HG03442 (cell line): Measurements from ENCODE around the gene ASB1.
"Not testable (repeated sequence)": the region's sequence is repeated elsewhere in the genome, so short reads cannot be mapped to it uniquely, and the experiment has no call there.

ENCODE experiments used
- ATAC-seq: cut with Tn5 transposase; IDR thresholded peaks from one replicate; pipeline ENCODE4 v1.9.1; 2021; ENCODE audit warnings: mild to moderate bottlenecking, moderate library complexity; ENCODE audit not compliant: unreplicated experiment

The ASB1 gene

DNA sequence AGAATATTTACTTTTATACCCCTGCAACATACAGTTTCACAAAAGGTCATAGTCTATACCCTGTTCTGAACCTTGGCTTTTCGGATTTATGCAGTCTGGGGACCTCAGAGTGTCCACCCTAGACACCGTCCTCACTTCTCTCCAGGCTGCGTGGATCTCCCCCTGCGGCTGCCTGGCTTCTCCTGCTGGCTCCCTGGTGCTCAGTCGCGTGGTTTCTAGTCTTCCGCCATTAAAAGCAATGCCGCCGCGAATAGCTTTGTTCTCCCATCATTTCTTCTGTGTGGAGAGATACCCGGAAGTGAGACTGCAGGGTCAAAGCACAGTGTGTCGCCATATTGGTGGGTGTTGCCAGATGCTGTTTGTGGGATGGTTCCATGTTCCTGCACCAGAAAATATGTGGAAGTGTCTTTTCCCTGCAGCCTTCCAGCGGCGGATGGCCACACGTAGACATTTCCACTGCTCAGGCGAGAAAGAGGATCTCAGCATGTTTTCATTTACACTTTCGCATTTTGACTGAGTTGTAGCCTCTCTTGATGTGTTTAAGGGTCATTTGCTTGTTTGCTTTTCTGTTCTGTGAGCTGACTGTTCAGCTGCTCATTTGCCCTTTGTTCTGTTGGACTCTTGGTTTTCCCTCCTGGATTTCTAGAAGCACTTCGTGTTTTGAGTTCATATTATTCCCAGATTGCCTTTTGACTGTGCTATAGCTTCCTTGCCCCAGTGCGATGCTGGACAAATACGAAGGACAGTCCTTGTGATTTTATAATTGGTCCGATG, 22.9 kb upstream of the ASB1 start:
- no peak for ATAC-seq

DNA sequence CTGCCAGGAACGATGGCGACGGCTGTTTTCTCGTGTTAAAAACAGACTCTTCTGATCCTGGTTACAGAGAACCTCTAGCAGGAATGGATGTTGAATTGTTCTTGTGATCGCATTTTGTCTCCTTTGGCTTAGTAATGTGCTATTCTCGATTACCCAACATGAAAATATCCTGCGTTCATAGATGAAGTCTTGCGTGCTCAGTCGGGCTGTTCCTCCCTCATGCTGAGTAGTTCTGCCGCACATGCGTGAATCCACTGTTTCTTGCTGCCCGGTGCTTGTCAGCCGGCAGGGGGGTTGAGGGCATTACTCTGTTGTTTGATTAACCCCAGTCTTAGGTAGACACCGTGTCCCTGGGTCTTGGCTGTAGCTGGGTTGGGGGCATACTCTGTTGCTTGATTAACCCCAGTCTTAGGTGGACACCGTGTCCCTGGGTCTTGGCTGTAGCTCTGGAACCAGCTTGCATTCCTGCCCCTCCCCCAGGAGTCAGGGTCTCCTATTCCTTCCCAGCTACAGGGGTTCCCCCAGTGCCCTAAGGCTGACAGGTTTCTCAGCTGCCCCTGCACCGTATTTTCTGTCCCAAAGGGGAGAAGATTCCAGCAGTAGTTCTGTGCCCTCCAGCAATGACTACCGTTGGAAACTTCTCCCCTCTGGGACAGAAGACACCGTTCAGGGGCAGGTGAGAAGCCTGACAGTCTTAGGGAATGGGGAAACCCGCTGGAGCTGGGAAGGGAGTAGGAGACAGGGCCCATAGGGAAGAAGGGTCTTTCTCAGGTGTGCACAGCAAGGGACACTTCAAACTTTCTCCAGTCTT, 22.1 kb upstream of the ASB1 start:
- no peak for ATAC-seq

DNA sequence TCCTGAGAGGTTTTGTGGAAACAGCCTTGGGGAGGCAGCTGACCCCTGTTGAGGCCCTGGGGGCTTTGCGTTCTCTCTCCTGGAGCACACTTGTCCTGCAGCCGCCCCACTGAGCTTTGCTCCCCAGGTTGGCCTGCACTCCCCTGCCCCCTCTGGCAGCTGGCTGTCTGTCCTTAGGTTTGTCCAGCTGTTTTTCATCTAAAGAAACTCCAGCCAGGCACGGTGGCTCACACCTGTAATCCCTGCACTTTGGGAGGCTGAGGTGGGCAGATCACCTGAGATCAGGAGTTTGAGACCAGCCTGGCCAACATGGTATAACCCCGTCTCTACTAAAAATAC, 21.5 kb upstream of the ASB1 start:
- ATAC-seq: not testable (repeated sequence)

DNA sequence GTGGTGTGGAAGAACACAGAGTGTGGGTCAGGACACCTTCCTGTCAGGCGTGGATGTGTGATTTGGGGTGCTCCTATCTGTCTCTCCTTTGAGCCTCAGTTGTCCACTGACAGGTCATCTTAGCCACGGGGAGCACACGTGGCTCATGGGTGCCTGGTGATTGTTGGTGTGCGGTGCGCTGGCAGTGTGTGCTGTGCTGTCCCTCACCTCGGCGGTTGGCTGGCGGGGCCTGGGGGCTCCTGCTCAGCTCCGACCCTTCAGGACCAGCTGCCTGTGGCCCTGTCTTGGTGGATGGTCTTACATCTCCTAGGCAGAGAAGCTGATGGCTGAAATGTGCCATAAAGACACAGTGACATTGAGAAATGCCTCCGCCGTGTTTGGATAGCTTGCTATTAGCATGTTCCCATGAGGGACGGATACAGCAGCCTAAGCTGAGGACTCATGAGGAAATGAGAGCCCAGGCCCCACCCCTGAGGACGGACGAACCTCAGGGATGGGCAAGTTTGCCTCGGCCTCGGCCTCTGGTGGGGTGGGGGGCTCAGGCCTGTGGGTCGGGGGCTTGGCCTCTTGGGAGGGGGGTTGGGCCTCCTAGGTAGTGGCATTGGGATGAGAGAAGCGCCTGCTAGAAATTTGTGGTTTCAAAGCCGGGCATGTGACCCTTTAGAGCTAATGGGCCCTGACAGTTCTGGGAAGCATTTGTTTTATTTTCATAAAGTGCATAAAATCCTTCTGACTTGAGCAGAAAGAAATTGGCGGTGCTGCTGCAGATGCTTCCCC, 20.3 kb upstream of the ASB1 start:
- ATAC-seq: no peak

DNA sequence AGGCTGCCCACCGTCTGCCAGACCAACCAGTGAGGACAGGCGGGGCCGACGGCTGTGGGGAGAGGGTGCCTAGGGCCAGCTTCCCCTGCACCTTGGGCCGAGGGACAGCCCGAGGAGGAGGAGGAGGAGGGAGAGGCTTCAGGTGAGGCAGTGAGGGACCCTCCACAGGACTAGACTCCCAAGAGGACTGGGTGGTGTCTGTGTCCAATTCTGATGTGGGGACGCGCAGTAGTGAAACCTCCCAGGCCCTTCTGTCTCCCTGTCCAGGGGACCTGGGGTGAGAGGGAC, 19.8 kb upstream of the ASB1 start:
- ATAC-seq: no peak

DNA sequence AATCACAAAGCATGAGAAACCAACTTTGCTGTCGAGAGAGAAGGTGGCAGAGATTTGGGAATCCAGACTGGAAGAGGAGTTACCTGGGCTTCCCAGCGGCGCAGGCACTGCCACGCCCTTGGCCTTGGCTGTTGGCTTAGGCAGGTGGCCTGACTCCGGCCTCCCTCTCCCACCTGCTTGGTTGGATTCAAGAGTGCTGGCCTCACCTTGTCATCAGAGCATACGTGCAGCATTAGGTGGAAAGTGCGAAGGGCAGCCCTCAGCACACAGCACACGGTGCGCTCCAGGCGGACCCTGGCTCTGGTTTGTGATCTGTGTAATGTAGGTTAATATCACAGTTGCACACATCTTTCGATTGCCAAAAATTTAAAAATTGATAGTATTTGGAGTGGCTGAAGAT, 19.2 kb upstream of the ASB1 start:
- no peak for ATAC-seq

DNA sequence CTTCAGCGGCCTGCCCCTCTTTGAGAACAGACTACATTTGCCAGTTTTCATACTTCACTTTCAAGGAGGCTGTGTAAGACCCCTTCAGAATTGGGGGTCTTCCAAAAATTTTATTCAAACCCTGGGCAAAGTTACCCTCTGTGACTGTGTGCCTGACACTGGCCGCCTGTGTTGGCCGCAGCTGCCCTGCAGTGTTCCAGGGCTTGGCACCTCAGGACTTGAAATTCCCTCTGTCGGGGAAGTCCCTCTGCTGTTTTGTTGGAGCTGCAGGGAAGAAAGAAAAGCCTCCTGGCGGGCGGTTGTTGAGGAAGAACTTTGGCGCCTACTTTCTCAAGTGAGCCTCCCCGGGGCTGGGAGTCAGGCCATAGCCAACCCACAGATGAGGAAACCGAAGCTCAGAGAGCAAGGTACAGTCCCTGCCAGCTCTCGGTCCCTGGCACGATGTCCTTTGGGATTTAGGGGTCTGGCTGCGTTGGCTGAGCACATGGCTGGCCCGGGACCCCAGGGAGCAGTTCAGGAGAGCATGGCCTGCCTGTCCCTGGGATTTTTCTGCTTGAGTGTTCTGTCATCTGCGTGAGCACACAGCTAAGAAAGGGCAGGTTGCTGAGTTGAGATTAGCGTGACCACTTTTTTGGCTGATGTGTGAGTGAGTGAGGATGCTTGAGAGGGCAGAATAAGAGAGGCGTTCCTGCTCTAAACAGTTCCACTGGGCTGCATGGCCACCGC, 17.9 kb upstream of the ASB1 start:
- no peak for ATAC-seq

DNA sequence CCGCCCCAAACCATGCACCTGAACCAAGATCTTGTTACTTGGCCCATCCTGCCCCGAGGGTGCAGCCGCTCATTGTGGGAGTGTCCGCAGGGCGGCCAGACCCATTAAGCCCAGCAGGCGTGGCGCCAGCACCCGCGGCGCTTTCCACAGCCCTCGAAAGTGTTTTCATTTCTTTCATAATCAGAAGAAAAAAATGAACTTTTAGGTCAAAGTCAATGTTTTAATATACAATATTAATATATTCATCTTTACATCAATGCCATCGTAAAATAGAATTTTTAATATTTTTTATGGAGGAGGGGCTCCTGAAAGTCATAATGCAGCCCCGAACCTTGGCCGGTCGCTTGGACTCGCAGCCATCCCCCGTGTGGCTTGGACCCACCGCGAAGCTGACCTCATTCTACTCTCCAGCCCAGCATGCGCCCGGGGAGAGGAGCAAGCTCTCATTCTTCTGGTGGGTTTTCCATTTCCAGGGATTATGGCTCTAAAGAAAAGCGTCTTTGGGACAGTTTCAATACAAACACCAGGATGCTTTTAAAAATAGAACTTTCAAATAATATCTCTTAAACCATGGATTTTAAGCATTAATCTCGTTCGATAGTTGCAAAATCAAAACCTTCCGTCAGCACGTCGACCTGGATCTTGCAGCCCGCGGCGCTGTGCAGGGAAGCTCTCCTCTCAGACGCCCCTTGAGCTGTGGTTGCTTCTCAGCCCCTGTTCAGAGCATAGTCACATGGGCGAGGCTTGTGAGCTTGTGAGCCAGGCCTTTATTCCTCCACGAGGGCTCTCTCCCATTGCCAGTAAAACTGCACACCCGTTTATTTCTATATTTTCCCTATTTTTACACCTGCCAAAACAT, 17.2 kb upstream of the ASB1 start:
- no peak for ATAC-seq

DNA sequence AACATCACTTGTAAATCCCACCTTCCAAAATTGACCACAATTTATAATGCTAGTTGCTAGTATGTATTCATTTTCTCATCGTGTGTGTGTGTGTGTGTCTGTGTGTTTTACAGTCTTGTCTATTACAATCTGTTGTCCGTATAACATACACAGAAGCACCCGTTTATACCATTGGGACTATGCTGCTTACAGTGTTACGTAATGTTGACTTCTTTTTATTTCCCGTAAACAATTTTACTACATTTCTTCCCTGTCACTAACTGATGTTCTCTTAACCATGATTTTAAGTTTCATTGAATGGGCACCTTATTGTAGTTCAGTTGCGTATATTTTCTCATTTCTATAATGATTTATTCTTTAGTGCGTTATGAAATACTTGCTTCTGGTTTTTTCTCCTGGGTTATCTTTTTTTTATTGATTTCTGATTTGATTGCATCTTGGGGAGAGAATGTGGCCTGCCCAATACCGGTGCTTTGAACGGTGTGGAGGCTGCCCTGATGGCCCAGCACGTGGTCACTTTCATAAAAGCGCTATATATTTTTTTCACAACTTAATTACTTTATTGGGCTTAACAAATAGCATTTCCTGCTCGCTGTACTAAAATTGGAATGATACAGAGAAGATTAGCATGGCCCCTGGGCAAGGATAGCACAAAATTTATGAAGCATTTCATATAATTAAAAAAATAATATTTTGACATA, 14.5 kb upstream of the ASB1 start:
- no peak for ATAC-seq

DNA sequence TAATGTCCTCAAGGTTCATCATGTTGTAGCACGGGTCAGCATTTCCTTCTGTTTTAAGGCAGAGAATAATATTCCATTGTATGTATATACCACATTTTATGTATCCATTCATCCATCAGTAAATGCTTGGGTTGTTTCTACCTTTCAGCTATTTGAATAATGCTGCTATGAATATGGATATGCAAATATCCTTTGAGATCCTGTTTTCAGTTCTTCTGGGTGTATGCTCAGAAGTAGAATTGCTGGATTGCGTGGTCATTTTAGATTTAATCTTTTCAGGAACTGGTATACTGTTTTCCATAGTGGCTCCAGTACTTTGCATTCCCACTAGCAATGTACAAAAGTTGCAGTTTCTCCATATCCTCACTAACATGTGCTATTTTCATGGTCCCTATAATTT, 13.4 kb upstream of the ASB1 start:
- no peak for ATAC-seq

DNA sequence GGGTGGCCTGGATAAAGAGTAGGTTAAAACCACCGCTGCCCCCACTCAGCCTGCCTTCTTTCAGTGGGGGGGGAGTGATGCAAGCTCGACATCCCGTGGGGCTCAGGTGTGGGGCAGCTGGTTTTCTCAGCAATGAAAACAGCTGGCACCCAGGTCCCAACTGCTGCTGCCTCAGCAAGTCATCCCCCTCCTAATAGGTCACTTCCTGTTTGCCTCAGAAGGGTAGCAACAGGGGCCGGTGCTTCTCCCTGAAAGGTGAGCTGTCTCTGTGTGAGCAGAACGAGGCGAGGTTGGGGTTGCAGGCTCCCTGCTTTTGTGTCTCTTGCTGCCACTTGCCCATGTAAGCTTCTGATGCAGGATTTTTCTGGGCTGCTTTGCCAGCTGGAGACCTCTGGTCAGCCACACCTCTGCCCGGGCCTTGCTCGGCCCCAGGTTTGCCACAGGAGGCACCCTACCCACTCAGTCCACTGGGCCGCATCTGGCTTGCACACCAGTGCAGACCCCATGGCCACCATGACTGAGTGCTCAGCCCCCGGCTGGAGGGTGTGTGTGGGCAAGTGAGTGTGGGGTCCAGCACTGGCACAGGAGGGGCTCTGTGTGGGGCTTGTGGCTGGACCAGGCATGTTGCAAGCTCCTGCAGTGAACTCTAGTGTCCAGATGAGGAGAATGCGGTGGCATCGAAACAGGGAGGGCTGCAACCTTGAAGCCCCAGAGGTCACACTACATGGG, 11.5 kb upstream of the ASB1 start:
- ATAC-seq: no peak

DNA sequence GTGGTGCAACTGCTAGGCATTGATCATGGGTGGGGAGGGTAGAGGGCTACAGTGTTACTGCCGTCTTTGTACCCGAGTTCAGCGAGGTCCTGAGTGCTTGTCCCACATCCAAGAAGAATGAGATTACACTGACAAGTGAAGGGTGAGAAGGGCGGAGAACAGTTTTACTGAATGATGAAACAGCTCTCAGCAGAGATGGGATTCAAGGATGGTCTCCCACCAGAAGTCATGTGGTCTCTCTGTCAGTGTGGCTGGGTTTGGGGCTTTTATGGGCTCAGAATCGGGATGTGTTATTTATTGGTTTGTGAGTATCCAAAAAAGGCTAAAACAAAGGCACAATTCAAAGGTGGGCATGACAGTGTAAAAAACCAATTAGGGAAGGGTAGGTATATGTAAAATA, 10.8 kb upstream of the ASB1 start:
- no peak for ATAC-seq

DNA sequence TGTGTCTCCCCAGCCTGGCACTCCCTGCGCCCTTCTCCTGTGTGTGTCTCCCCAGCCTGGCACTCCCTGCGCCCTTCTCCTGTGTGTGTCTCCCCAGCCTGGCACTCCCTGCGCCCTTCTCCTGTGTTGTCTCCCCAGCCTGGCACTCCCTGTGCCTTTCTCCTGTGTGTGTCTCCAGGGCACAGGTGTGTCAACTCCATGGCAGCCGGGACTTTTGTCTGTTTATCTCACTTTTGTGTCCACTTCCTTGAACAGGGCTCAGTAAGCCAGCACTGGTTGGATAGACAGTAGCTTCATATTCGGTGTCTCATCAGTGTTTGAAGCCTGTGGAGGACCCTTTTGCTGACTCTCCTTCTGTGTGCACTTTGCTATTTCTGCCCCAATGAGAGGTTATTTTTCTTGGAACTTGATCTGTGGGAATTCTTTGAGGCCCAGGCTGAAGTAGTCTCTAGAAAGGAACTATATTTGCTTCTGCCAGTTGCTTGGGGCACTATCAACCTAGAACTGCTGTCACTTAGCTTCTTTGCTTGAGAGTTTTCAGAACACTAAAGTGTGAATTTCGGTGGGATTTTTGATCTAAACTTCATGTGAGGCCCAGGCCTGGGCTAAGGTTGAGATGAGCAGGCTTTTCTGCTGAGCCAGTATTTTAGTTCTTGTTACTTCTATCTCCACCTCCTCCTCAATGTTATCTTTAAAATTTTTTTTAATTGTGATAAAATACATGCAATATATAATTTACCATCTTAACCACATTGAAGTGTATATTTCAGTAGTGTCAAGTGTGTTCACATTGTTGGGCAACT, 8.3 kb upstream of the ASB1 start:
- ATAC-seq: no peak

DNA sequence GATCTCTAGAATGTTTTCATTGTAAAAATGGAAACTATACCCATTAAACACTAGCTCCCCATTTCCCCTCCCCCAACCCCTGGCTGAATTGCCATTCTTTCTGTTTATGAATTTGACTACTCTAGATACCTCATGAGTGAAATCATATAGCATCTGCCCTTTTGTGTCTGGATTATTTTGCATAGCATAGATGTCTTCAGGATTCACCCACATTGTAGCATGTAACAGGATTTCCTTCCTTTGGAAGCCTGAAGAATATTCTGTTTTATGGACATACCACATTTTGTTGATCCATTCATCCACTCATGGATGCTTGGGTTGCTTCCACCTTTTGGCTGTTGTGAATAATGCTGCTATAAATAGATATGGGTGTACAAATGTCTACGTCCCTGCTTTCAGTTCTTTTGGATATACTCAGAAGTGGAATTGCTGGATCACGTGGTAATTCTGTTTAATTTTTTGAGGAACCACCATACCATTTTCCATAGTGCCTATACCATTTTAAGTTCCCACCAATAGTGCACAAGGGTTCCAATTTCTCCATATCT, 7.7 kb upstream of the ASB1 start:
- no peak for ATAC-seq

DNA sequence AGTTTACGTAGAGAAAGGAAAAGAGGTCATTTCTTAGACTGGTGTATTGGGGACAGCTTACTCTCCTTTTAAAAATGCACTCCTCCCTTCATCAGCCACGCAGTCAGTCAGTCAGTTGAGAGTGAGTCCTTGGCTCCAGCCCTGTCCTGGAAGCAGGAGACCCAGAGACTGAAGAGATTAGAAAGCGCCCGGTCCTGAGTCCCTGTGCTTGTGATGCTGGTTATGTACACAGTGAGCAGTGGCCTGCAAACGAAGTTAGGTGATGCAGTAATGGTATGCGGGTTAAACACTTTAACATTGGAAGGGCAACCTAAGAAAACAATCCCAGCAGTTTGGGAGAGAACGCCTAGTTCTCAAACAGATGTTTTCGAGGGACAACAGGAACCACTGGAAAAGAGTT, 6.3 kb upstream of the ASB1 start:
- no peak for ATAC-seq

DNA sequence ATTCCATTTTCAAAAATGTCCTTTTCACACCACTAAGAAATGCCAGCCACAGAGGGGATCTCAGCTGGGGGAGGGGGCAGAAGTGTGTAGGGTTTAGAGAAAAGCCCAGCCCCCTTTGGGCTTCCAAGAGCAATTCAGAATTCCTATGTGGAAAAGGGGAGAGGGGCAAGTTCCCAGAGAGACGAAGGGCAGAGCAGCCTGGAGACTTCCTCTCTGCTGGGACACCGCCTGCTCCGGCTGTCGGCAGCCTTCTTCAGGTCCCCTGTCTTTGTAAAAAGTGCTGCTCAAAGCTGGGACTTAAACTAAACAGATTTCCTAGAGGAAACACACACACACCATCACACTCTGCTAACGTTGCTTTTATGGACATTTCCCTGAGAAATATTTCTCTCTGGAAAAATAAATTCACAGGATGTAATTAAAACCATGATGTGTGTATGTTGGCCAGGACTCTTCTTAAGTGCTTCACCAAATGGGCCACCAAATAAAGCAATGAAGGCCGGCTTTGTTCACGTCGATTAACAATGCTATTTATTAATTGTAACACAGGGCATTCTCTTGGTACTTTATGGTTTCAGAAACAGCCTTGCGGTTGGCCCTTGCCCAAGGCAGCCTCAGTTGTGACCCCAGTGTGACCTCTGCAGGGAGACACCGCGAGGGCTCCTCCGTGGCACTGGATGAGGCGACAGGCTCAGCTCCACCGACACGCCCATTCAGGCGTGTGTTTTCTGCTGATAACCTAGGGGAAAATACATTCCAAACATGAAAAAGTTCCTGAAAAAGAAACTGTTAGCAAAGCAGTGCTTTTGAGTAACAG, 5.6 kb upstream of the ASB1 start:
- no peak for ATAC-seq

DNA sequence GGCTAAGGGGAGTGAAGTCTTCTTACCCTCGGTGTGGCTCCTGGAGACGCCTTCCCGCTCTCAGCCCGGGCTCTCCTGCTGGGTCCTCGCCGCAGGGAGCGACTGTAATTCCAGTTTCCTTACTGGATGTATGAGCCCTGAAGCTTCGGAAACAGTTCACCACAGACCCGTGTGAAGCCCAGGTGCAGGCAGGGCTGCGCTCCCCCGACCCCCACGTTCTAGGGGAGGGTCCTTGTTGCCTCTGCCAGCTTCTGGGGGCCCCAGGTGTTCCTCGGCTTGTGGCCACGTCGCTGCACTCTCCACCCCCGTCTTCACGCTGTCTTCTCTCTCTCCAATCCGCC, 5.1 kb upstream of the ASB1 start:
- ATAC-seq: no peak
